ENCODE results near the gene CDK17. TPM values are rescaled to one million over a fixed set of nuclear protein-coding genes. Genes with fewer than 3 reads are reported as not detected.

The CDK17 gene
- total and polyA plus RNA-seq, 9 of the 15 experiments (the other 6 are each of a cell fraction or from before 2014, with no cell fraction given) = 4.8 to 39.3 (median 21.6) TPM

GRCh38 chr12:96327346-96327745 lies 72.9 kb downstream of the CDK17 start:
- TF ChIP-seq KAT2B (IDR thresholded peaks at IDR 0.05; ENCODE audit: low read depth, low read length) = no peak
- no peak for TF ChIP-seq SNIP1 (IDR thresholded peaks at IDR 0.05; ENCODE audit: low read depth)
- no peak for TF ChIP-seq TAF7 (tag; IDR thresholded peaks at IDR 0.05)
- no peak for TF ChIP-seq KLF10 (CRISPR knock-in tag; IDR thresholded peaks at IDR 0.05)
- TF ChIP-seq RBM15 (IDR thresholded peaks at IDR 0.05; ENCODE audit: insufficient read depth, low read length) = no peak
- no peak for TF ChIP-seq SIX5 (IDR thresholded peaks at IDR 0.05; ENCODE audit: borderline replicate concordance in 1 of 2, insufficient read depth in 1 of 2, low read depth in 1 of 2, low read length in 2 of 2)
- TF ChIP-seq CBFA2T2 (conservative IDR thresholded peaks at IDR 0.05) = no peak
- TF ChIP-seq DACH1 (IDR thresholded peaks at IDR 0.05; ENCODE audit: partially characterized antibody) = no peak
- TF ChIP-seq ATF1 (CRISPR knock-in tag; IDR thresholded peaks at IDR 0.05) = no peak
- no peak for TF ChIP-seq ATF1 (tag; IDR thresholded peaks at IDR 0.05)
- ATAC-seq (no peak), FAIRE-seq (no peak), DNase-seq (ENCODE audit: extremely low read depth in 1 of 4, low spot score in 3 of 4) (no peak)
- 94% methylated on average over 1 of the region's 1 CpG for WGBS (ENCODE audit: insufficient coverage, low coverage, missing lambda C conversion rate)
- Histone ChIP-seq H3K4me2 (ENCODE audit: insufficient read depth, low read length) (no peak overlapping the region), H3K27ac (ENCODE audit: extremely low read depth, low read depth, low read length) (no peak overlapping the region), H3K9me1 (ENCODE audit: control insufficient read depth, insufficient read depth, low read length) (no peaks in the 10 kb centered on the region), H2AFZ (ENCODE audit: low read depth, low read length) (no peak overlapping the region), H3K9me3 (replicated peaks; ENCODE audit: control insufficient read depth, insufficient read depth, low read depth, low read length) (0 out of 2 replicates have a peak, but pooled peaks cover under 1% of the 10 kb centered on the region), H3K4me3 (no peak overlapping the region), H3K9ac (ENCODE audit: insufficient read depth in 1 of 2, low read depth in 2 of 2, low read length in 2 of 2) (no peak overlapping the region), H3K36me3 (ENCODE audit: control insufficient read depth, insufficient read depth, low read length) (peaks cover 31% of the 10 kb centered on the region; the same call in 2 of the 3 replicates), H3K4me1 (replicated peaks in 1 of 2; ENCODE audit: control insufficient read depth in 2 of 2, insufficient read depth in 2 of 2, low read length in 2 of 2) (peaks cover 0 to 17% of the 10 kb centered on the region in 2 experiments; a peak in 3 of 5 replicates), H4K20me1 (replicated peaks; ENCODE audit: control insufficient read depth, insufficient read depth, low read length) (no peaks in the 10 kb centered on the region), H3K27me3 (ENCODE audit: control insufficient read depth in 2 of 2, insufficient read depth in 2 of 2, low read length in 2 of 2) (no peaks in the 10 kb centered on the region), H3K79me2 (ENCODE audit: control insufficient read depth, insufficient read depth, low read length) (peaks cover 20% of the 10 kb centered on the region)
- intact Hi-C loops (cut with micrococcal nuclease) (no loop called here), in situ Hi-C loops (cut with MboI) (no loop called here)
- ChIA-PET CTCF (ENCODE audit: low intra/inter-chr PET ratio) (no interaction called here), POLR2A (interaction anchor here (1.1 kb wide), 1 partner anchor 11 kb away, joined by 4 read pairs; no protein-coding TSS in a partner anchor)
- BruUV-seq (replicated peaks) = no TSS peak

All from K562 (cell line).